GM23248 (cell line): ENCODE measurements around the gene ZKSCAN1. TPM values are rescaled to one million over a fixed set of nuclear protein-coding genes. Genes with fewer than 3 reads are reported as not detected.

Experiments
- DNase-seq: peaks from one replicate; pipeline ENCODE4 v3.0.0-alpha.2; 2015
- H2AFZ ChIP-seq: fragments of 200-600 bp; sonication (generic); 2 replicates; pipeline ENCODE4 v1.6.1; 2016; ENCODE audit warnings: antibody characterized with exemption
- H3F3A ChIP-seq: fragments of 200-600 bp; sonication (generic); 2 replicates; pipeline ENCODE4 v1.6.1; 2016; ENCODE audit warnings: mild to moderate bottlenecking, antibody characterized with exemption, mixed run types; ENCODE audit not compliant: insufficient read depth
- H3K27ac ChIP-seq: fragments of 200-600 bp; sonication (generic); 2 replicates; pipeline ENCODE4 v1.5.1; 2016; ENCODE audit warnings: mild to moderate bottlenecking
- H3K27me3 ChIP-seq: fragments of 200-600 bp; sonication (generic); replicated peaks from 2 replicates; pipeline ENCODE4 v1.6.1; 2016; ENCODE audit warnings: mild to moderate bottlenecking; ENCODE audit not compliant: insufficient read depth
- H3K36me3 ChIP-seq: fragments of 200-600 bp; sonication (generic); 2 replicates; pipeline ENCODE4 v1.6.1; 2016; ENCODE audit warnings: low read depth, mild to moderate bottlenecking
- H3K4me1 ChIP-seq: fragments of 200-600 bp; sonication (generic); 2 replicates; pipeline ENCODE4 v1.6.1; 2016; ENCODE audit warnings: mild to moderate bottlenecking; ENCODE audit not compliant: insufficient read depth
- H3K4me2 ChIP-seq: fragments of 200-600 bp; sonication (generic); one replicate; pipeline ENCODE4 v1.6.1; 2016; ENCODE audit warnings: mild to moderate bottlenecking; ENCODE audit not compliant: unreplicated experiment
- H3K4me3 ChIP-seq: fragments of 200-600 bp; sonication (generic); 2 replicates; pipeline ENCODE4 v1.5.1; 2016; ENCODE audit warnings: mild to moderate bottlenecking
- H3K79me2 ChIP-seq: fragments of 200-600 bp; sonication (generic); 2 replicates; pipeline ENCODE4 v1.6.1; 2016; ENCODE audit warnings: mild to moderate bottlenecking; ENCODE audit not compliant: insufficient read depth
- H3K9ac ChIP-seq: fragments of 200-600 bp; sonication (generic); 2 replicates; pipeline ENCODE4 v1.6.1; 2016; ENCODE audit warnings: mild to moderate bottlenecking
- H3K9me2 ChIP-seq: fragments of 200-600 bp; sonication (generic); 2 replicates; pipeline ENCODE4 v1.6.1; 2016; ENCODE audit warnings: mixed run types, mild to moderate bottlenecking, moderate library complexity; ENCODE audit not compliant: insufficient read depth
- H3K9me3 ChIP-seq: fragments of 200-600 bp; sonication (generic); one replicate; pipeline ENCODE4 v1.6.1; 2017; ENCODE audit warnings: low read depth
- H4K20me1 ChIP-seq: fragments of 200-600 bp; sonication (generic); 2 replicates; pipeline ENCODE4 v1.6.0; 2016; ENCODE audit not compliant: insufficient read depth
- EZH2 ChIP-seq: fragments of 200-600 bp; sonication (generic); IDR thresholded peaks from 2 replicates; pipeline ENCODE4 v1.6.1; 2018; ENCODE audit warnings: antibody characterized with exemption, mild to moderate bottlenecking; ENCODE audit not compliant: insufficient read depth, poor library complexity, severe bottlenecking
- EZH2phosphoT487 ChIP-seq: fragments of 200-600 bp; sonication (generic); IDR thresholded peaks from 2 replicates; pipeline ENCODE4 v1.6.1; 2018; ENCODE audit warnings: antibody characterized with exemption, moderate library complexity, mild to moderate bottlenecking, low read depth; ENCODE audit not compliant: insufficient read depth
- WGBS, 2 experiments: methylation state at CpG; one replicate each; pipeline ENCODE4 v1.1.6; 2015 to 2017; ENCODE audit warnings: low lambda C conversion rate in 2 of 2, low coverage in 1 of 2; ENCODE audit errors: missing lambda C conversion rate in 2 of 2; 5-methylcytosine and 5-hydroxymethylcytosine counted together
- in situ Hi-C: fragments of 300-500 bp; cut with MboI; formaldehyde crosslinking; loops from 2 replicates; pipeline ENCODE4 v1.15.0; 2020
- polyA plus RNA-seq: library from polyadenylated mRNA; unstranded; fragments of >200 nt; fragmentation: Nextera tagmentation; extraction: Ambion mirVana; gene quantifications from 2 replicates; pipeline ENCODE4 v1.2.1, GENCODE V29; 2016
- total RNA-seq: library from RNA; depleted of rRNA; stranded (reverse); fragments of >200 nt; shearing (Covaris generic); gene quantifications from 2 replicates; pipeline ENCODE4 v1.2.3, GENCODE V29; 2014

The ZKSCAN1 gene
- total and polyA plus RNA-seq, 2 experiments from 2014 or later, result 21.9 to 33.7 TPM

GRCh38 chr7:100071018-100071723 lies 55.8 kb downstream of the ZKSCAN1 start:
- H3K79me2 ChIP-seq, result peaks cover 23% of the 10 kb centered on the region
- no peak overlapping the region for H3K4me2 ChIP-seq
- TF ChIP-seq EZH2, result no peak
- no peak for TF ChIP-seq EZH2phosphoT487
- DNase-seq, result no peak
- H4K20me1 ChIP-seq, result no peaks in the 10 kb centered on the region
- H3K36me3 ChIP-seq, result peaks cover 62% of the 10 kb centered on the region
- peaks cover 9% of the 10 kb centered on the region; the same call in 1 of the 2 replicates for H3F3A ChIP-seq
- H3K4me3 ChIP-seq, result no peak overlapping the region
- H3K9ac ChIP-seq, result no peak overlapping the region
- in situ Hi-C loops, result no loop called here
- WGBS, 2 experiments, result 98 to 99% methylated on average over 11 of the region's 11 CpGs
- H3K9me2 ChIP-seq, result no peaks in the 10 kb centered on the region
- H3K27me3 ChIP-seq, result no peaks in the 10 kb centered on the region
- 0 out of 2 replicates have a peak, but pooled peaks cover under 1% of the 10 kb centered on the region for H3K4me1 ChIP-seq
- H2AFZ ChIP-seq, result no peak overlapping the region
- peaks cover 4% of the 10 kb centered on the region for H3K9me3 ChIP-seq
- H3K27ac ChIP-seq, result no peak overlapping the region

GRCh38 chr7:100072462-100072861 lies 57.1 kb downstream of the ZKSCAN1 start:
- no peak overlapping the region for H2AFZ ChIP-seq
- H3K79me2 ChIP-seq, result peaks cover 36% of the 10 kb centered on the region
- no peaks in the 10 kb centered on the region for H3K4me1 ChIP-seq
- no peak overlapping the region for H3K9ac ChIP-seq
- no peaks in the 10 kb centered on the region; the same call in 1 of the 2 replicates for H3F3A ChIP-seq
- WGBS, 2 experiments, result 95 to 98% methylated on average over 10 of the region's 10 CpGs
- DNase-seq, result no peak
- H3K27me3 ChIP-seq, result no peaks in the 10 kb centered on the region
- no peak overlapping the region for H3K4me3 ChIP-seq
- H3K4me2 ChIP-seq, result no peak overlapping the region
- no peak overlapping the region for H3K27ac ChIP-seq
- in situ Hi-C loops, result no loop called here
- peaks cover 4% of the 10 kb centered on the region for H3K9me3 ChIP-seq
- TF ChIP-seq EZH2, result no peak
- no peak for TF ChIP-seq EZH2phosphoT487
- no peaks in the 10 kb centered on the region for H4K20me1 ChIP-seq
- H3K36me3 ChIP-seq, result peaks cover 71% of the 10 kb centered on the region
- H3K9me2 ChIP-seq, result no peaks in the 10 kb centered on the region

- H4K20me1 ChIP-seq, result no peaks in the 10 kb centered on the region
- H3K4me2 ChIP-seq, result no peak overlapping the region
- no peaks in the 10 kb centered on the region for H3K27me3 ChIP-seq
- no peaks in the 10 kb centered on the region for H3K9me2 ChIP-seq
- no peak overlapping the region for H3K9ac ChIP-seq
- TF ChIP-seq EZH2phosphoT487, result no peak
- H3K9me3 ChIP-seq, result peaks cover 4% of the 10 kb centered on the region
- H3K27ac ChIP-seq, result no peak overlapping the region
- peaks cover 3% of the 10 kb centered on the region; the same call in 1 of the 2 replicates for H3K4me1 ChIP-seq
- no peak overlapping the region for H3K4me3 ChIP-seq
- 93 to 94% methylated on average over 7 of the region's 7 CpGs for WGBS, 2 experiments
- in situ Hi-C loops, result no loop called here
- peaks cover 60% of the 10 kb centered on the region for H3K79me2 ChIP-seq
- H3F3A ChIP-seq, result no peaks in the 10 kb centered on the region
- no peak for DNase-seq
- no peak overlapping the region for H2AFZ ChIP-seq
- H3K36me3 ChIP-seq, result peaks cover 69% of the 10 kb centered on the region
Observed at GRCh38 chr7:100074841-100075240, 59.4 kb downstream of the ZKSCAN1 start.

- in situ Hi-C loops, result no loop called here
- Histone ChIP-seq H3K4me2 (no peak overlapping the region), H3K9ac (no peak overlapping the region), H3K4me3 (no peak overlapping the region), H2AFZ (no peak overlapping the region), H3K36me3 (peaks cover 63% of the 10 kb centered on the region), H3K27me3 (no peaks in the 10 kb centered on the region), H3K27ac (no peak overlapping the region), H3K79me2 (peaks cover 65% of the 10 kb centered on the region), H3K9me3 (peaks cover 4% of the 10 kb centered on the region), H3K4me1 (peaks cover 9% of the 10 kb centered on the region), H3K9me2 (no peaks in the 10 kb centered on the region), H4K20me1 (no peaks in the 10 kb centered on the region), H3F3A (no peaks in the 10 kb centered on the region)
- WGBS, 2 experiments, result 98 to 99% methylated on average over 6 of the region's 6 CpGs
- no peak for TF ChIP-seq EZH2phosphoT487
- TF ChIP-seq EZH2, result no peak
- DNase-seq, result no peak
Observed at GRCh38 chr7:100075418-100075817, 60.0 kb downstream of the ZKSCAN1 start.
